Neural cell (in vitro differentiated cells): Measurements from ENCODE around the gene EEF1AKMT4. TPM values are rescaled to one million over a fixed set of nuclear protein-coding genes. Genes with fewer than 3 reads are reported as not detected.

ENCODE experiments used
- H2AFZ ChIP-seq: fragments of 200-600, 300-800 bp; sonication (generic), shearing (Covaris generic); 2 replicates; pipeline ENCODE4 v1.6.0; 2014; ENCODE audit warnings: low read depth, mild to moderate bottlenecking, antibody characterized with exemption, low read length, moderate library complexity
- H3F3A ChIP-seq: fragments of 200-600 bp; shearing (Covaris generic); 2 replicates; pipeline ENCODE4 v1.6.1; 2016; ENCODE audit warnings: mild to moderate bottlenecking, moderate library complexity, mixed read lengths, antibody characterized with exemption, low read length; ENCODE audit not compliant: insufficient read depth, poor library complexity, severe bottlenecking
- H3K27ac ChIP-seq: fragments of 200-600, 300-800 bp; sonication (generic), shearing (Covaris generic); 2 replicates; pipeline ENCODE4 v1.5.1; 2014; ENCODE audit warnings: mild to moderate bottlenecking, low read length, moderate library complexity
- H3K27me3 ChIP-seq: fragments of 300-800, 200-600 bp; sonication (generic), shearing (Covaris generic); 2 replicates; pipeline ENCODE4 v1.6.0; 2014; ENCODE audit warnings: mild to moderate bottlenecking, low read depth, low read length, moderate library complexity; ENCODE audit not compliant: insufficient read depth
- H3K36me3 ChIP-seq: fragments of 300-800, 200-600 bp; sonication (generic), shearing (Covaris generic); 2 replicates; pipeline ENCODE4 v1.5.1; 2014; ENCODE audit warnings: mild to moderate bottlenecking, antibody characterized with exemption, low read length, moderate library complexity; ENCODE audit not compliant: insufficient read depth
- H3K4me2 ChIP-seq: fragments of 300-800, 200-600 bp; sonication (generic), shearing (Covaris generic); 2 replicates; pipeline ENCODE4 v1.6.0; 2014; ENCODE audit warnings: mild to moderate bottlenecking, low read length
- H3K4me3 ChIP-seq: fragments of 300-800, 200-600 bp; sonication (generic), shearing (Covaris generic); 2 replicates; pipeline ENCODE4 v1.5.1; 2014; ENCODE audit warnings: mild to moderate bottlenecking, low read length, moderate library complexity
- H3K79me2 ChIP-seq: fragments of 200-600 bp; shearing (Covaris generic); replicated peaks from 2 replicates; pipeline ENCODE4 v1.6.0; 2014; ENCODE audit warnings: mild to moderate bottlenecking, low read length, moderate library complexity; ENCODE audit not compliant: insufficient read depth
- H3K9ac ChIP-seq: fragments of 300-800, 200-600 bp; sonication (generic), shearing (Covaris generic); 2 replicates; pipeline ENCODE4 v1.6.1; 2016; ENCODE audit warnings: mild to moderate bottlenecking, low read length, mixed read lengths
- H3K9me2 ChIP-seq: fragments of 200-600 bp; shearing (Covaris generic); 2 replicates; pipeline ENCODE4 v1.6.1; 2016; ENCODE audit warnings: mild to moderate bottlenecking, low read length, mixed read lengths; ENCODE audit not compliant: insufficient read depth
- H3K9me3 ChIP-seq: fragments of 200-600, 300-800 bp; sonication (generic), shearing (Covaris generic); 2 replicates; pipeline ENCODE4 v1.6.1; 2016; ENCODE audit warnings: mild to moderate bottlenecking, mixed run types, low read length, moderate library complexity, mixed read lengths
- H4K20me1 ChIP-seq: fragments of 200-600 bp; shearing (Covaris generic); 2 replicates; pipeline ENCODE4 v1.6.1; 2016; ENCODE audit warnings: mild to moderate bottlenecking, mixed run types; ENCODE audit not compliant: insufficient read depth
- CTCF ChIP-seq: fragments of 450-650 bp; IDR thresholded peaks from 2 replicates; pipeline ENCODE4 v1.5.1; 2014; ENCODE audit warnings: antibody characterized with exemption, mild to moderate bottlenecking, moderate library complexity; ENCODE audit not compliant: poor library complexity, severe bottlenecking
- EP300 ChIP-seq: fragments of 450-650 bp; conservative IDR thresholded peaks from 2 replicates; pipeline ENCODE4 v1.6.1; 2014; ENCODE audit warnings: antibody characterized with exemption, mild to moderate bottlenecking, moderate library complexity; ENCODE audit not compliant: poor library complexity, severe bottlenecking
- EZH2 ChIP-seq: fragments of 200-600, 300-800 bp; shearing (Covaris generic), sonication (generic); IDR thresholded peaks from 2 replicates; pipeline ENCODE4 v1.6.1; 2014; ENCODE audit warnings: antibody characterized with exemption, low read length, borderline replicate concordance, mild to moderate bottlenecking; ENCODE audit not compliant: insufficient read depth, poor library complexity, severe bottlenecking
- MXI1 ChIP-seq: fragments of 450-650 bp; conservative IDR thresholded peaks from 2 replicates; pipeline ENCODE4 v1.6.1; 2014; ENCODE audit warnings: antibody characterized with exemption, mild to moderate bottlenecking; ENCODE audit not compliant: poor library complexity, severe bottlenecking
- POLR2AphosphoS5 ChIP-seq: IDR thresholded peaks from 2 replicates; pipeline ENCODE4 v1.6.1; 2012
- REST ChIP-seq: IDR thresholded peaks from 2 replicates; pipeline ENCODE4 v1.6.1; 2012; ENCODE audit warnings: borderline replicate concordance
- SMC3 ChIP-seq: fragments of 450-650 bp; conservative IDR thresholded peaks from 2 replicates; pipeline ENCODE4 v1.6.1; 2014; ENCODE audit warnings: antibody characterized with exemption, mild to moderate bottlenecking, moderate library complexity; ENCODE audit not compliant: poor library complexity
- TAF1 ChIP-seq: IDR thresholded peaks from 2 replicates; pipeline ENCODE4 v1.6.1; 2012; ENCODE audit warnings: low read depth
- polyA plus RNA-seq: library from polyadenylated mRNA; depleted of rRNA; stranded (reverse); fragments of >200 nt; gene quantifications from 2 replicates; pipeline ENCODE4 v1.2.3, GENCODE V29; 2014

EEF1AKMT4 gene
- polyA plus RNA-seq, 1 donor from 2014 or later: 1.6 TPM

- no peaks in the 10 kb centered on the region for H3K79me2 ChIP-seq
- no peak for TF ChIP-seq EZH2
- H3K27ac ChIP-seq: no peak overlapping the region
- H4K20me1 ChIP-seq: no peaks in the 10 kb centered on the region
- H3K4me3 ChIP-seq: no peak overlapping the region
- no peak overlapping the region for H3K9ac ChIP-seq
- no peaks in the 10 kb centered on the region for H3K9me2 ChIP-seq
- no peaks in the 10 kb centered on the region for H3K36me3 ChIP-seq
- no peaks in the 10 kb centered on the region for H3F3A ChIP-seq
- no peaks in the 10 kb centered on the region for H3K27me3 ChIP-seq
- no peak overlapping the region for H2AFZ ChIP-seq
- no peak overlapping the region for H3K4me2 ChIP-seq
- no peaks in the 10 kb centered on the region for H3K9me3 ChIP-seq
Measured at GRCh38 chr3:184241141-184241446, 8.4 kb upstream of the EEF1AKMT4 start.

- H3K9me2 ChIP-seq: no peaks in the 10 kb centered on the region
- H3K4me3 ChIP-seq: no peak overlapping the region
- no peak overlapping the region for H2AFZ ChIP-seq
- no peaks in the 10 kb centered on the region for H3K79me2 ChIP-seq
- H3K27ac ChIP-seq: no peak overlapping the region
- H3K9me3 ChIP-seq: no peaks in the 10 kb centered on the region
- TF ChIP-seq POLR2AphosphoS5: no peak
- no peak for TF ChIP-seq EP300
- TF ChIP-seq EZH2: no peak
- no peak for TF ChIP-seq TAF1
- TF ChIP-seq SMC3: no peak
- TF ChIP-seq MXI1: no peak
- TF ChIP-seq REST: no peak
- TF ChIP-seq CTCF: peak; percentile 20
- no peaks in the 10 kb centered on the region for H3K27me3 ChIP-seq
- H3K9ac ChIP-seq: no peak overlapping the region
- H4K20me1 ChIP-seq: no peaks in the 10 kb centered on the region
- no peaks in the 10 kb centered on the region for H3F3A ChIP-seq
- H3K4me2 ChIP-seq: no peak overlapping the region
- H3K36me3 ChIP-seq: no peaks in the 10 kb centered on the region
Measured at GRCh38 chr3:184241447-184242296, 7.8 kb upstream of the EEF1AKMT4 start.
